Pancreas (tissue), 10 donors: ENCODE results near the gene ENPP3. TPM values are rescaled to one million over a fixed set of nuclear protein-coding genes. Genes with fewer than 3 reads are reported as not detected.

ENCODE experiments used
- ATAC-seq, 4 donors: fragments of 200-7000 bp; cut with Tn5 transposase; one replicate each; pipeline versions ENCODE4 v1.8.0 to v1.9.1; 2020; ENCODE audit warnings: mild to moderate bottlenecking in 4 of 4, moderate library complexity in 4 of 4
- DNase-seq, 6 donors: peaks; one replicate each; pipeline ENCODE4 v3.0.0-alpha.2; 2020
- FAIRE-seq: peaks from 2 replicates; lab custom pipeline; 2012; peaks lifted over from hg19 to GRCh38; lab: Jason Lieb, UNC
- H3K27ac ChIP-seq, 4 donors: fragments of 200-600 bp; sonication (generic); 1 replicate in 3 of 4; 2 replicates in 1 of 4; pipeline versions ENCODE4 v1.5.0 to v1.8.0; 2020
- H3K27me3 ChIP-seq, 4 donors: fragments of 200-600 bp; one replicate each; pipeline ENCODE4 v1.8.0; 2021
- H3K36me3 ChIP-seq, 3 donors: fragments of 200-600 bp; sonication (generic) in 1 of 3; one replicate each; pipeline versions ENCODE4 v1.5.0 to v1.8.0; 2020 to 2021
- H3K4me1 ChIP-seq, 3 donors: fragments of 200-600 bp; one replicate each; pipeline ENCODE4 v1.8.0; 2021
- H3K4me3 ChIP-seq, 4 donors: fragments of 200-600 bp; sonication (generic) in 2 of 4; one replicate each; pipeline versions ENCODE4 v1.5.0 to v1.8.0; 2020 to 2021
- H3K9me3 ChIP-seq, 4 donors: fragments of 200-600 bp; one replicate each; pipeline ENCODE4 v1.8.0; 2021
- WGBS, 2 donors: extraction: QIAGEN DNeasy Blood & Tissue Kit; methylation state at CpG; one replicate each; pipeline ENCODE4 v1.1.7; 2013; 5-methylcytosine and 5-hydroxymethylcytosine counted together
- intact Hi-C, 3 donors: fragments of 100-400 bp; cut with DNase I; formaldehyde crosslinking; loops; one replicate each; pipeline versions ENCODE4 v1.11.1 to v1.14.2; 2022
- polyA plus RNA-seq, 2 donors: library from polyadenylated mRNA; stranded (reverse); fragments of 200-250 nt; gene quantifications; one replicate each; pipeline ENCODE4 v1.2.3, GENCODE V29; 2013
- total RNA-seq, 6 donors: library from RNA; stranded (reverse); fragmentation: NEBNext Ultra II Directional in 4 of 6; extraction: Animal tissue kit (Norgen Biotek cat#: 25700) in 4 of 6; gene quantifications; one replicate each; pipeline versions ENCODE4 v1.2.1 to v1.2.4, GENCODE V29; 2021 to 2023
- TF ChIP-seq, protein P1 (sequence below), 4 donors: fragments of 200-600 bp; sonication (generic) in 3 of 4; IDR thresholded peaks; one replicate each; pipeline versions ENCODE4 v1.5.0 to v1.8.0; 2021; ENCODE audit warnings: antibody characterized with exemption in 4 of 4
- donor health status: healthy with polysubstance abuse.
- donor health status: DM: no; HTN: no; CAD: no; lungs with moderate emphysema.
- donor health status: DM: no; HTN: no; CAD: no.
- donor health status: control.
- donor health status: control.
- donor health status: Bipolar disorder and iron deficiency.
- donor health status: DM: yes; HTN: yes; CAD: no.
- donor health status: DM: no; HTN: no; CAD: no.
- donor health status: DM: no; HTN: no; CAD: no.
- donor health status: DM: yes; HTN: yes; CAD: no.

The ENPP3 gene
- total and polyA plus RNA-seq, 8 donors = 0.07 to 0.38 (median 0.13) TPM; not detected in 3

DNA sequence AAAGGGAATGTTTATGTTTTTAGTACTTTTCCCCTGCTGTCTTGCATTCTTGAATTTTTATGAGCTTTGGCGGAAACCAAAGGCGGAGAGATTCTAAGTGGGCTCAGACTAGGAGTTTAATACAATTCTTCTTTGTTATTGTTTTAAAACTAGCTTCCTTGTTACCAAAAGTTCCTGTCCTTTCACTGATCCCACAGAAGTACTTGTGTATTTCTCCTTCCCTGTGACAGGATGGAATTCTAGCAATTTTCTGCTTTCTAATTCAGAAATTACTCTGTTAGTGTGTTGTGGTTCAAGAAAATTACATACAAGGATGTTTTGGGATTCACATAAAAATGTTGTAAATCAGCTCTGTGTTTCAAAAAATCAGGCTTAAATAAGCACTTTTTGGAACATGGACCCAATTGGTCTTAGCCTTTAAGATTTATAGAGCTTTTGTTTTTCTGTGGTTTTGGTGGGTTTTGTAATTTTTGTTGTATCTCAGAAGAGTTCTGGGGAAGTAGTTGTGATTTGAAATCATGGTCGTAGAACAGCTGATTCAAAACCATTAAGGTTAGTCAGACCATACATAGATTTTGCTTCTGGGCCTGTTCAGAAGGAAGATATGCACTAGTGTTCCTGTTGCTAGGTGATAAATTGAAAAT is 91.3 kb downstream of the ENPP3 start:
- Histone ChIP-seq H3K4me3 (no peak overlapping the region), H3K36me3 (no peaks in the 10 kb centered on the region), H3K9me3 (no peaks in the 10 kb centered on the region), H3K4me1 (no peaks in the 10 kb centered on the region), H3K27ac (no peak overlapping the region), H3K27me3 (no peaks in the 10 kb centered on the region)
- intact Hi-C loops = no loop called here
- TF ChIP-seq, protein P1, sequence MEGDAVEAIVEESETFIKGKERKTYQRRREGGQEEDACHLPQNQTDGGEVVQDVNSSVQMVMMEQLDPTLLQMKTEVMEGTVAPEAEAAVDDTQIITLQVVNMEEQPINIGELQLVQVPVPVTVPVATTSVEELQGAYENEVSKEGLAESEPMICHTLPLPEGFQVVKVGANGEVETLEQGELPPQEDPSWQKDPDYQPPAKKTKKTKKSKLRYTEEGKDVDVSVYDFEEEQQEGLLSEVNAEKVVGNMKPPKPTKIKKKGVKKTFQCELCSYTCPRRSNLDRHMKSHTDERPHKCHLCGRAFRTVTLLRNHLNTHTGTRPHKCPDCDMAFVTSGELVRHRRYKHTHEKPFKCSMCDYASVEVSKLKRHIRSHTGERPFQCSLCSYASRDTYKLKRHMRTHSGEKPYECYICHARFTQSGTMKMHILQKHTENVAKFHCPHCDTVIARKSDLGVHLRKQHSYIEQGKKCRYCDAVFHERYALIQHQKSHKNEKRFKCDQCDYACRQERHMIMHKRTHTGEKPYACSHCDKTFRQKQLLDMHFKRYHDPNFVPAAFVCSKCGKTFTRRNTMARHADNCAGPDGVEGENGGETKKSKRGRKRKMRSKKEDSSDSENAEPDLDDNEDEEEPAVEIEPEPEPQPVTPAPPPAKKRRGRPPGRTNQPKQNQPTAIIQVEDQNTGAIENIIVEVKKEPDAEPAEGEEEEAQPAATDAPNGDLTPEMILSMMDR (IDR thresholded peaks at IDR 0.05) = no peak
- DNase-seq = no peak
- ATAC-seq = no peak
- no peak for FAIRE-seq
- WGBS, 2 donors = 81 to 89% methylated on average over 3 of the region's 3 CpGs

DNA sequence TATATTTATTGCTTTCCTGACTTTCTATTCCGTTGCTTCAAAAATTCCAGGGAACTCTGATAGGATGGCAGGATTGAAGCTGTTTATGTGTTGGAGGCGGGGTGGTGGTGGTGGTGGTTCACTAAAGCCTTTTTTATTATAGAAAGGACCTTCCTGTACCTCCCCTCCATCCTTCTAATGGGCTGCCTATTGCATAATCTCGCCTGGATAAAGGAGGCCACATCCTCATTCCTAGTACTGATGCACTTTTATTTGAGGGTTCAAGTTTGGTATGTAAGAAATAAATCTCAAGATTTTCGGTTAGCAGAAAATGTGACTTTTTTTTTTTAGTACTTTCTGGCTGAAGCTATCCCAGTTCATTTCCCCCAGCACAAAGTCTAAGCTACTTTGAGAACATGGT is 92.4 kb downstream of the ENPP3 start:
- 63 to 77% methylated on average over 4 of the region's 4 CpGs for WGBS, 2 donors

DNA sequence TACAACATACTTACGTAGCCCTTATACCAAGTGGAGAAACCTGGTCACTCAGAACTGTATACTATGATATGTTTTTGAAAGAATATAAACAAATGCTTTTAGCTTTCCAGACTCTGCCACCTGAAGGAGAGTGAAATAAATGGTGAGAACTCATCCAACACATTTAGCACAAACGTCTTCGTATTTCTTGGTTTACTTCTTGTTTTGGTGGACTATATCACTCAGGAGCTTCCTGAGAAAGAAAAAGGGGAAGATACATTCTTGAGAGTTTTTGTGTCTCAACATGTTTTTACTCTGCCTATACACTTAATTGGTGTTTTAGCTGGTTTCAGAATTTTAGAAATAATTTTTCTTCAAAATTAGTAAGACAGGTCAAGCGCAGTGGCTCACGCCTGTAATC is 93.2 kb downstream of the ENPP3 start:
- whole genome bisulfite sequencing, 2 donors = 81 to 87% methylated on average over 5 of the region's 5 CpGs
- TF ChIP-seq, protein P1 (IDR thresholded peaks at IDR 0.05) = no peak
- Histone ChIP-seq H3K9me3 (no peaks in the 10 kb centered on the region), H3K27me3 (no peaks in the 10 kb centered on the region), H3K4me3 (no peak overlapping the region), H3K36me3 (no peaks in the 10 kb centered on the region), H3K27ac (no peak overlapping the region), H3K4me1 (no peaks in the 10 kb centered on the region)
- ATAC-seq (no peak), DNase-seq (no peak), FAIRE-seq (no peak)
- intact Hi-C loops = no loop called here

More for the DNA sequence above, 92.4 kb downstream of the ENPP3 start:
- intact Hi-C loops = no loop called here
- Histone ChIP-seq H3K9me3 (no peaks in the 10 kb centered on the region), H3K4me1 (no peaks in the 10 kb centered on the region), H3K27ac (no peak overlapping the region), H3K36me3 (no peaks in the 10 kb centered on the region), H3K27me3 (no peaks in the 10 kb centered on the region), H3K4me3 (no peak overlapping the region)
- TF ChIP-seq, protein P1 (IDR thresholded peaks at IDR 0.05) = no peak
- DNase-seq (no peak), FAIRE-seq (no peak), ATAC-seq (no peak)

DNA sequence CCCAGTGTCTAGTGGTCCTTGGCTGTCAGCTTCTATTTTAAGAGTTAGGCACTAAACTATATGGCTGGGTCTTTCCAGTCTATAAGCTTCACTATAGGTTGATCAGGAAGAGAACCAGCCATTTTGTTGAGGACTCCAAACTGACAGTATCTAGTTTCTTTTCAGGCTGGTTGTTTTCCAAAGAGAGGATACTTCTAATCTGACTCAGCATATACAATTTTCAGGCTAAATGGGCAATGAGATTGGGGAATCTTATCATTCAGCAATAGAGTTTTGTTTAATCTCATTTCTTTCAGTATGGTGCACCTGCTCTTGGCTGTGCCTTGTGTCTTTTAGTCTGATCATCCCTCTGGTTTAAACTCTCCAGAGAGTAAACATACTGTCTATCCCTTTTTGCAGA is 94.1 kb downstream of the ENPP3 start:
- Histone ChIP-seq H3K9me3 (no peaks in the 10 kb centered on the region), H3K27ac (no peak overlapping the region), H3K27me3 (no peaks in the 10 kb centered on the region), H3K4me3 (no peak overlapping the region), H3K4me1 (no peaks in the 10 kb centered on the region), H3K36me3 (no peaks in the 10 kb centered on the region)
- FAIRE-seq (no peak), DNase-seq (no peak), ATAC-seq (no peak)
- TF ChIP-seq, protein P1 (IDR thresholded peaks at IDR 0.05) = no peak
- intact Hi-C loops = no loop called here

DNA sequence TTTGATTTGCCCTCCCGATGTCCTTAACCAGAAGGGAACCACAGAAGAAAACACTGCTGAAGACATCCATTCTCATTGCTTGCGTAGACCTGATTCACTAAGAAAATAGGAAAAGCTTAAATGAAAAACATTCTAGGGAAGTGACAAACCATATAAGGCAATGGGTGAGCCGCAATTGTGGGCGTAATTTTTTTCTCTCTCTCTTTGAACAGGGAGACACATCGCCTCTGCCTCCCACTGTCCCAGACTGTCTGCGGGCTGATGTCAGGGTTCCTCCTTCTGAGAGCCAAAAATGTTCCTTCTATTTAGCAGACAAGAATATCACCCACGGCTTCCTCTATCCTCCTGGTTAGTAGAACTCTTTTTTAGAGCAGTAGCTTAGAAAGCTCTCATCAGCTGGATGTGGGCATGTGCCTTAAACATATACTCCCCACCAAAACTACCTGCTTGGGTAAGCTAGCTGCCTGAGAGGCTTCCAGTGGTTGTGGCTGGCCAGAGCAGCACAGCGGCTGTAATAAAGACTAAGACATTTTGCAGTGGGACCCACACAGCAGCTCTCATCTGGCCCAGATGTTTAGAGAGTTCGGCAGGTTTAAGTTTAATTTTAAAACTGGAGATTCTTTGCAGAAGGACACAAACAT is 96.4 kb downstream of the ENPP3 start:
- Histone ChIP-seq H3K4me1 (no peaks in the 10 kb centered on the region), H3K27ac (no peak overlapping the region), H3K9me3 (no peaks in the 10 kb centered on the region), H3K27me3 (no peaks in the 10 kb centered on the region), H3K4me3 (no peak overlapping the region), H3K36me3 (no peaks in the 10 kb centered on the region)
- intact Hi-C loops = no loop called here
- WGBS, 2 donors = 74 to 76% methylated on average over 9 of the region's 9 CpGs
- DNase-seq = peak in 1 of 6 donors; percentile 22
- peak in 1 of 4 donors; percentile 74 for ATAC-seq
- FAIRE-seq = no peak
- TF ChIP-seq, protein P1 (IDR thresholded peaks at IDR 0.05) = no peak
